Immature natural killer cell (primary cell): ENCODE results near the gene COX7A2L. TPM values are rescaled to one million over a fixed set of nuclear protein-coding genes. Genes with fewer than 3 reads are reported as not detected.
A peak's percentile ranks its signal among the peaks of the same experiment; 100 is the strongest.

Experiments
- DNase-seq, 3 donors: peaks; one replicate each; pipeline ENCODE4 v3.0.0; 2022; ENCODE audit warnings: mixed read lengths in 1 of 3
- H3K27ac Mint-ChIP-seq, 6 donors: one replicate each; pipeline ENCODE4 v1.8.0; 2020; ENCODE audit warnings: mixed read lengths in 6 of 6, mild to moderate bottlenecking in 5 of 6, inconsistent platforms in 4 of 6, moderate library complexity in 3 of 6
- H3K27me3 Mint-ChIP-seq, 3 donors: one replicate each; pipeline ENCODE4 v1.8.0; 2020 to 2021; ENCODE audit warnings: low read depth in 3 of 3, mild to moderate bottlenecking in 3 of 3, mixed read lengths in 3 of 3, moderate library complexity in 3 of 3, inconsistent platforms in 1 of 3
- H3K36me3 Mint-ChIP-seq, 3 donors: one replicate each; pipeline ENCODE4 v1.8.0; 2020; ENCODE audit warnings: mixed read lengths in 3 of 3, inconsistent platforms in 2 of 3, mild to moderate bottlenecking in 2 of 3
- H3K4me1 Mint-ChIP-seq, 2 donors: one replicate each; pipeline ENCODE4 v1.8.0; 2020; ENCODE audit warnings: inconsistent platforms in 2 of 2, mild to moderate bottlenecking in 2 of 2, mixed read lengths in 2 of 2, moderate library complexity in 1 of 2
- H3K4me3 Mint-ChIP-seq, 5 donors: one replicate each; pipeline ENCODE4 v1.8.0; 2020; ENCODE audit warnings: mild to moderate bottlenecking in 5 of 5, mixed read lengths in 5 of 5, inconsistent platforms in 3 of 5, moderate library complexity in 3 of 5
- H3K9me3 Mint-ChIP-seq, 6 donors: one replicate each; pipeline ENCODE4 v1.8.0; 2020; ENCODE audit warnings: mild to moderate bottlenecking in 6 of 6, mixed read lengths in 6 of 6, inconsistent platforms in 4 of 6, moderate library complexity in 3 of 6
- polyA plus RNA-seq, 3 donors: library from polyadenylated mRNA; unstranded; fragments of 300-500 nt; fragmentation: Illumina TruSeq; gene quantifications; one replicate each; pipeline ENCODE4 v1.2.3, GENCODE V29; 2021

Gene COX7A2L
- polyA plus RNA-seq, 3 donors from 2014 or later, result 172 to 205 (median 202) TPM

DNA sequence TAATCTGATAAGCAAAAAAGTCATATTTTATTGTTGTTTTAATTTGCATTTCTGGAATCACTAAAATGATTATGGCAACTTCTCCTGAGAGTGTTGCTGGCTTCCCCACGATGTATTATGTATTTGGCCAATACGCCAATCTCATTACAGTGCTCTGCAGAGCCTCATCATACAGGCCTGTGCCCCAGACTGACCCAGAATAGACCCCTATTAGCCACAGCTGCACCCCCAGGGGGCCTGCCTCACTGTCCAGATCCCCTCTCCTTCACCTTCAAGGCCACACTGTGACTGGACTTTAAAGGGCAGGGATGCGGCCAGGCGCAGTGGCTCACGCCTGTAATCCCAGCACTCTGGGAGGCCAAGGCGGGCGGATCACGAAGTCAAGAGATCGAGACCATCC, 17.4 kb upstream of the COX7A2L start:
- Mint-ChIP-seq H3K36me3 (no peaks in the 10 kb centered on the region), H3K27ac (no peak overlapping the region), H3K4me1 (no peaks in the 10 kb centered on the region), H3K4me3 (no peak overlapping the region), H3K9me3 (no peaks in the 10 kb centered on the region), H3K27me3 (peaks cover 2 to 16% (median 6%) of the 10 kb centered on the region in 3 donors)
- DNase-seq, result no peak

DNA sequence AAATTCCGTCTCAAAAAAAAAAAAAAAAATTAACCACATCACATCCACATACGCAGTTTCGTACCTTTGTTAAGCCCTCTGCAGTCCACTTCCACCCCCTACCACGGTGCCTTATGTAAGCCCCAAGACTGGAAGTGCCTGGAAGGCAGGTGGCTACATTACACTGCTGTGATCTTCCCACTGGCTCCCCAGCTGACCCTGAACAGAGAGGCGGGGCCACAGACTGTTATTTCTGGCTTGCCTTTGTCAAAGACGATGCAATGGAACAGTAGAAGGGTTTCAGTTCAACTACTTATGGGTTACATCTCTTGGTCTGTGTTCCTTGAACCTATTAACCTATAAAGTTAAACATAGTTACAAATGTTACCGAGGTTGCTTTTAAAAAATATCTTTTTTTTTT, 15.7 kb upstream of the COX7A2L start:
- H3K27ac Mint-ChIP-seq, result no peak overlapping the region
- no peak overlapping the region for H3K4me3 Mint-ChIP-seq
- no peaks in the 10 kb centered on the region for H3K36me3 Mint-ChIP-seq
- no peaks in the 10 kb centered on the region for H3K9me3 Mint-ChIP-seq
- H3K27me3 Mint-ChIP-seq, result peaks cover 2 to 17% (median 8%) of the 10 kb centered on the region in 3 donors
- DNase-seq, result no peak
- no peaks in the 10 kb centered on the region for H3K4me1 Mint-ChIP-seq

DNA sequence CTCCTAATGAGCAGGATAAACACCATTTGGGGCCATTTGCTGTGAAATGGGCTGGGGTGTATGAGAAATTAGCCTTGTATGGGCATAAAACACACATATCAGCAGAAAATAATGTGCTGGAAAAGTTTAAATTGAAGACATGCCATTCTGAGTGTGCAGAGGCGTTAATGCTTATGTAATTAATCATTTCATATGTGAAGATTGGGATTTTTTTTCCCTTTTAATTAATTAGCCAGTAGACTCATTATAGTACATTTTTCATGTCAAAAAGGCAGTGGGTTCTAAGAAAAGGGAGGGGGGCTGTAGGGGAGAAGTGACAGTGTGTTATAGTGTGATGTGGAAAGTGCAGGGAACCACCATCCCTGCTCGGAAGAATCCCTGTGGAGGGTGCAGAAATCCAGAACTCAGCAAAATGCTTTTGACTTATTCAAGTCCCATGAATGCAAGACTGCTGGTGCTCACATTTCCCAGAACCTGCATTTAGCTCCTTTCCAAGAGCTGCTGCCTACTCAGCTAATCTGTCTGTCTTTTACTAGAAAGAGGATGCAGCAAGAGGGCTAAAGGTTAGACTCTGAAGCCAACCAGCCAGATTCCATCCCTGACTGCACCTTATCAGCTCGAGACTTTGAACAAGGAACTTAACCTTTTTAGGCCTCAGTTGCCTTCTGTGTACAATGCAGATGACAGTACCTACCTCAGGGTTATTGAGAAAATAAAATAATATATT, 11.6 kb upstream of the COX7A2L start:
- Mint-ChIP-seq H3K36me3 (no peaks in the 10 kb centered on the region), H3K9me3 (no peaks in the 10 kb centered on the region), H3K27ac (no peak overlapping the region), H3K4me3 (no peak overlapping the region), H3K27me3 (peaks cover 1 to 15% (median 4%) of the 10 kb centered on the region in 3 donors), H3K4me1 (no peaks in the 10 kb centered on the region)
- no peak for DNase-seq

DNA sequence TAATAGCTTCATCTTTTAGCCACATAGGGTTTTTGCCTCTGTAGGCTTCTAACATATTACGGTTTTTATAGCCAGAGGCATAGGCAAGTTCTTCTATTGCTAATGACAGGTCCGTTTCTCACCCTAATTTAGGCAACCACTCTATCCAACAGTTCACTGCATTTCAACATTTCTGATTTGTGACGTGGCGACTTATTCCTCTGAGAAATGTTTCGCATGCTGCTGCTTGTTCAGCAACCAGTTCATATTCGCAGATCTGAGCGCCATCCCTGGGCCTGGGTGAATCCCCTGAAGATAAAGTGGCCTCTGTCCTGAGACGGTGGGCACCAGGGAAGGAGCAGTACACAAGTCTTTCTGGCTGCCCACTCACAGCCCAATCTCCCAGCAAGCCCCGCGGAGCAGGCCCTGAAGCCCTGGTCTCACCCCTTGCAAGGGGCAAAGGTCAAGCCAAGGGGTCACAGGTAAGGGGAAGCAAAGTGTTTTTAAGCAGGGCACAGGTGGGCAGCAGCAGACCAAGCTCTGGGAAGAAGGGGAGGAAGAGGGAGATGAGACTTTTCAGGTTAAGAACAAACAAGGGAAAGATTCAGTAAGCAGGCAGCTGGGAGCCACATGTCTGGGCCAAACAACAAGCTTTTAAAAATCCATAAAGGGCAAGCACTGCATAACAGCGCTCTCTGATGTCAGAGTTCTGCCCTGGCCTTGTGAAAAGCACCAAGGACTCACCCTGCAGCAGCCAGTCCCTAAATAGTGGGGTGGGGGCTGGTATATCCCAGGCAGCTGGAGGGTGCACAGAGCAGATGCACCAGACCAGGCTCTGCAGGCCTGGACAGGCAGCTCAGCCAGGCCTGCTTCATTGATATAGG, 10.8 kb upstream of the COX7A2L start:
- H3K4me1 Mint-ChIP-seq, result no peaks in the 10 kb centered on the region

DNA sequence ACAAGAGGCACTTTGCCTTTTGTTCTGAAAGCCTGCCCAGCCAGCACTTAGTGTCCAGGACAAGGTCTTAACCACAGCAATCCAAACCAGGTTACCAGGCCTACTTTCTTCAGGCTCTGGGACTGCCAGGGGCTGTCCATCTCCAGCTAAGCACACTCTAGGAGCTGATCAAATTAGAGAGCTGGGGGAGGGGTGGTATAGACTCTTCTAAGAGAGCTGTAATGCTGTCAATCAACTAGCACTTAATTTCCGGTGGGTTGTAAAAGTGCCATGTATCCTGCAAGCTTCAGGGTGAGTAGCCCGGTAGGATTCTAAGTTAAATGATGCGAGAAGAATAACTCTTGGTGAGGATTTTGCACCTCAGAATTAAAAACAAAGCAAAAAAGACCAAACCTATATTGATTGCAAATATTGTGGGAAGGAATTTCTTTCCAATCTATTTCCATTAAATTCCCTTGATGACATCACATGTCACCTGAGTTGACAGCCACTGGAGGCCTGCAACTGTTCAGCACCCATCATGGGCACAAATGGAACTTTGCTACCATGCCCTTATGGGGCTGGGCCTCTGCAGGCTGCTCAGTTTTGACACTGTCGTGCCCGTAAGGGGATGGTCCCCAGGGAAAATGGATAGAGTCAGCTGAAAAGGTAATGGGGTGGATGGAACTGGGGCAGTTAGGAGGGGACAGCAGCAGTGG, 8.7 kb upstream of the COX7A2L start:
- Mint-ChIP-seq H3K9me3 (no peaks in the 10 kb centered on the region), H3K4me1 (no peaks in the 10 kb centered on the region), H3K27ac (no peak overlapping the region), H3K36me3 (no peaks in the 10 kb centered on the region), H3K4me3 (no peak overlapping the region), H3K27me3 (peaks cover 4 to 6% (median 6%) of the 10 kb centered on the region in 3 donors)
- no peak for DNase-seq

More for the DNA sequence above, 10.8 kb upstream of the COX7A2L start:
- Mint-ChIP-seq H3K36me3 (no peaks in the 10 kb centered on the region), H3K27ac (no peak overlapping the region), H3K9me3 (no peaks in the 10 kb centered on the region), H3K4me3 (no peak overlapping the region), H3K27me3 (peaks cover 4 to 15% (median 4%) of the 10 kb centered on the region in 3 donors)
- DNase-seq, result no peak

DNA sequence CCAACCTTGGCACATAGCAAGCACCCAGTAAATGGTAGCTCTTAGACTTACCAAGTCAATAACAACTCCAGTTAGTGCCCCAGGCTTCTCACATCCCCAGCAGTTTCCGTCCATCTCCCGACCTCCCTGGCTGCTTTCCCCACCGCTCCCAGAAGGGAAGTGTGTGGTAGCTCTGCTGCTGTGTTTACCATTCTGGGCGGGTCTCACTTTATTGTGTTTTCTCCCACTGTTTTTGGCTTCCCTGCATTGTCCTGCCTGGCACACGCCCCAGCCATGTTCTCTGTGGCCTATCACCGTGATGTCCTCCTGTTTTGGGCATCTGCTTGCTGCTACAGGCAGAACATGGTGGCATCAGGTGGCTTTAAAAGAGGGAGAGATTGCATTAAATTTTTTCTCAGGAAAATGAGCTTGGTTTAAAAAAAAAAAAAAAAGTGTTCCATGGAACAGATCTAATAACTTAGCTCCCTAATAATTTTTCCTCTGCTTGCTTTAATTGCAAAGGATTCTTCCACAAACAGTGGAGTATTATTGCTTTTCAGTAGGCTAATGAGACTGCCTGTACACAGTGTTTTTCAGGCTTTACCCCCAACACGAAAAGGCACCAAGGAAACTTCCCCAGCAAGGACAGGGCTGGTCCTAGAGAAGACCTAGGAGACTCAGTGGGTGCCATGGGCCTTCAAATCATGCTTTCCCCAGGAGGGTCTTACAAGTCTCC, 8.0 kb upstream of the COX7A2L start:
- Mint-ChIP-seq H3K4me1 (no peaks in the 10 kb centered on the region), H3K27me3 (peaks cover 2 to 6% (median 4%) of the 10 kb centered on the region in 3 donors), H3K9me3 (no peaks in the 10 kb centered on the region), H3K4me3 (no peak overlapping the region), H3K27ac (no peak overlapping the region), H3K36me3 (no peaks in the 10 kb centered on the region)
- DNase-seq, result no peak

DNA sequence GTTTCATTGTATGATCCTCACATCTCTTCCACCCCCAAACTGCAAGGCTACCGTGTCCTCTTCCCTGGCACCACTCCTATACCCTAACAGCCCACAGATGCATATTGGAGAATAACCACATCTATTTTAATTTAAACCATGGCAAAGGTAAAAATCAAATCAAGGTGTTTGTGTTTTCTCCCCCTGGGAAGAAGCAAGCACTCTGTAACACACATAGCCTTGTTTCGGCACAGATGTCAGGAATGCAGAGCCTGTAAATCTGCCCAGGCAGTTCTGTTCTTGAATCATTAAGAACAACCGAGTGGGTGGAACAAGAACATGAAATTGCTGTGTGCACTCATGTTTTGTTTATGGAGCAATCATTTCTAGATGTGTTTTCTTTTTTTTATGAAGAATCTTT, 6.8 kb upstream of the COX7A2L start:
- H3K4me1 Mint-ChIP-seq, result no peaks in the 10 kb centered on the region
- H3K9me3 Mint-ChIP-seq, result no peaks in the 10 kb centered on the region
- H3K4me3 Mint-ChIP-seq, result no peak overlapping the region
- H3K27me3 Mint-ChIP-seq, result peaks cover 4 to 10% (median 4%) of the 10 kb centered on the region in 3 donors
- no peak overlapping the region for H3K27ac Mint-ChIP-seq
- DNase-seq, result no peak
- H3K36me3 Mint-ChIP-seq, result no peaks in the 10 kb centered on the region

DNA sequence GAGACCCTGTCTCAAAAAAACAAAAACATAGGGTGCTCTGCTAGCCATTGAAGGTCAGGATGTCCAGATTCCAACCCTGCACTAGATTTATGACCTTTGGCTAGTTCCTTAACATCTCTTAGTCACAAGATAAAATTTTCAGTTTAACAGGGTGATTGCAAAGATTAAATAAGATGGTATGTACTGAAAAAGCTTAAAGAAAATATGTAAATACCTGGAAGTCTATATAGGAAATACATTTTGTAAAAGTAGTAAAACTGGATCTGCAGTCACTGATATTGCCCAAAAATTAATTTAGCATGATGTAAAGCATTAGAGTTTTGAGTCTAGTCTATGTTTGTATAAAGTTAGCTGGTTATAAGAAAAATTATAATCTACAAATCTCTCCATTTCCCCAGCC, 5.4 kb upstream of the COX7A2L start:
- Mint-ChIP-seq H3K4me3 (no peak overlapping the region), H3K4me1 (peaks cover 8 to 10% of the 10 kb centered on the region in 2 donors), H3K36me3 (no peaks in the 10 kb centered on the region), H3K9me3 (no peaks in the 10 kb centered on the region), H3K27me3 (peaks cover 3 to 10% (median 4%) of the 10 kb centered on the region in 3 donors), H3K27ac (no peak overlapping the region)
- no peak for DNase-seq

DNA sequence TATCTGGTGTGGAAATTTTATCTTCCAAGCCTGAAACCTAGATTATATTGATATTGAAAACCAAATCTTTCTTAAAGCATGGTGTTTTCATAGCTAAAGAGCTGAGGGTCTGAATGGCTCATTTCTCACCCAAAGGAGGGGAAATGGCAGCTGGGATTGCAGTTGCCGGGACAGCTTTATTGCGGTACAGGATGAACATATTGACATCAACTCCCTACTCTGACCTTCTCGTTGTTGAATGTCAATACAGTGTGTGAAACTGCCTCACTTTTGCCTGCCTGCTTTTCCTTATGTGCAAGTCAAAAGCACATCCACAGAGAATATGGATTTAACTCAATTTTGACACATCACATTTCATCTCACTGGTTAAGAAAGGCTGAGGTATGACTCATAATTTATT, 3.6 kb upstream of the COX7A2L start:
- Mint-ChIP-seq H3K36me3 (no peaks in the 10 kb centered on the region), H3K27me3 (peaks cover 0 to 20% (median 8%) of the 10 kb centered on the region in 3 donors), H3K4me3 (no peak overlapping the region), H3K4me1 (peaks cover 22 to 28% of the 10 kb centered on the region in 2 donors), H3K9me3 (no peaks in the 10 kb centered on the region), H3K27ac (no peak overlapping the region)
- no peak for DNase-seq

DNA sequence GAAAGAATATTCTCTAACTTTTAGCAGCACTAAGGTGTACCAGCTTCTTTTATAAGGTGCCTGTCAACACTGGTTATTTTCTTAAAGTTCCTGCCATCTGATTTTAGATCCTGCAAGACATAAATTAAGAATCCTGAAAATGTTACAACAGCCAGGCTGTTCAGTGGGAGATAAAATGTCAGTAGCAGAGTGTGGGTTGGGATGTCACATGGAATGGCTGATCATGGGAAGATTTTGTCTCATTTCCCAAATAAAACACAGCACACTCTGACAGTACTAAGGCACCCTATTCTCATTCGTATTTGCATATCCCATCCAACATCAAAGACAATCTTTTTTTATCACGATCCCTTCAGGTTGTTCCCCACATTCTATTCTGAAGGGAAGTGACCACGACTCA, 2.4 kb upstream of the COX7A2L start:
- peaks cover 0 to 20% (median 8%) of the 10 kb centered on the region in 3 donors for H3K27me3 Mint-ChIP-seq
- H3K4me3 Mint-ChIP-seq, result peak overlapping the region in 1 of 5 donors; percentile 13
- no peak for DNase-seq
- no peaks in the 10 kb centered on the region for H3K9me3 Mint-ChIP-seq
- peaks cover 34 to 40% of the 10 kb centered on the region in 2 donors for H3K4me1 Mint-ChIP-seq
- H3K27ac Mint-ChIP-seq, result no peak overlapping the region
- H3K36me3 Mint-ChIP-seq, result no peaks in the 10 kb centered on the region

DNA sequence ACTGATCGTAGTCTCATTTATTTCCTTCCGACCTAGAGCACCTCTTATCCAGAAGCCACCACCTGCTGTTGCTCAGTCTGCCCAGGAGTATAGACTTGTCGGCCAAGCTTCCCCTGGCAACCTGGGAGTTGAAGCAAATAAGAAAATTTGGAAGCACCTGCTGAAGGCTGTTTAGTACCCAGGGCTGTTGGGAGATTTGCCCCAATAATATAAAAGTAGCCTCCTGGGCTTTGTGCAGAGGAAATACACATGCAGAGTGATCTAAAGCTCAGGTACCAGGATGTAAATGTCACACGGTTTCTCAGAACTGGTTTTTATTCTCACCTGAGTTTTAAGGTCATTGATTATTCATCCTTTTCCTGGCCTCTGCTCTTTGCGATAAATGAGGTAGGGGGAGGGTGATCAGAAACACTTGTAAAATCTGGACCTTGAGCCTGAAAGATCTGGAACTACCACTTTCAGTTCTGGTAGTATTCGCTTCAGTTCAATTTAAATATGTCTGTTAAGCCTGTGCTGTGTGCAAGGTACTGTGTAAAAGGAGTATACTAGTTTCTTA, 789 bp upstream of the COX7A2L start:
- peak overlapping the region; percentile 95 to 97 (median 96) for H3K27ac Mint-ChIP-seq
- H3K36me3 Mint-ChIP-seq, result no peaks in the 10 kb centered on the region
- H3K4me1 Mint-ChIP-seq, result peaks cover 45 to 56% of the 10 kb centered on the region in 2 donors
- H3K9me3 Mint-ChIP-seq, result no peaks in the 10 kb centered on the region
- peak overlapping the region; percentile 87 to 96 (median 92) for H3K4me3 Mint-ChIP-seq
- H3K27me3 Mint-ChIP-seq, result peaks cover 0 to 17% (median 8%) of the 10 kb centered on the region in 3 donors
- no peak for DNase-seq

DNA sequence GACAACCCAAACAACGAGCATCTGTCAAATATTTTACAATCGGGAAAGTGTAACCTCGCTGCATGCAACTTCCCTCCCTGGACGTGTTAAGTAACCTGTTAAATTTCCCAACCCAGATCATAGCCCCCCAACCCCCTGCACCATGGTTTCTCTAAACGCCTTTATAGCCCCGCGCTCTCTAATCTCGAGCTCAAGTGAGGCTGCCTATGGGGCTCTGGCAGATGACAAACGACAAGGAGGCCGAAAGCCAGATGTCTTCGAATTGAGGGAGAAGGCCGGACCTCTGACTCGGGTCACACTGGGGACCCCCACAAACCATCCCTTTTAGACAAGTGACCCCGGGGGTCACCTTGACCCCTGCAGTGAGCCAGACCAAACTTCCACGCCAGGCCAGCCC, 526 bp downstream of the COX7A2L start:
- DNase-seq, result peak in 1 of 3 donors; percentile 7
- H3K27ac Mint-ChIP-seq, result peak overlapping the region; percentile 95 to 97 (median 96)
- H3K4me1 Mint-ChIP-seq, result peaks cover 52 to 66% of the 10 kb centered on the region in 2 donors

DNA sequence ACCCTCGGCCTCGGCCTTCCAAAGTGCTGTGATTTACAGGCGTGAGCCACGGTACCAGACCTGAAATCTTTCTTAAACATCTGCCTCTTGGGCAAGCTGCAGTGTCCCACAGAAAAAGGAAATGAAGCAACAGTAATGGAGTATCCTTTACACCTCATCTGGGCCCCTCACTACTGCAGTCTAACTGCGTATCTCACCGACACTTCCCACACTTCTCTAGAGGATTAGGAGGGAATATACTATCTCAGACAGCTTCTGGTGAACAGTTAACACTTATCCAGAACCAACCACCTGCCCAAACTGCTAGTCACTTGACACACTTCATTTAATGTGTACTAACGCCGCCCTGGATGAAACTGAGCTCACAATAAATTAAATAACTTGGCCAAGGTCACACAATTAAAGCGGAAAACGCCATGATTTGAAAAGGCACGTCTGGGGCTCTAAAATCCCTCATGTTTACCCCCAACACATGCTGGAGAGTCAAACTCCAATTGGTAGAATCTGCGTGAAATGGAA, 993 bp downstream of the COX7A2L start:
- Mint-ChIP-seq H3K4me3 (peak overlapping the region; percentile 87 to 96 (median 92)), H3K4me1 (peaks cover 54 to 71% of the 10 kb centered on the region in 2 donors), H3K36me3 (no peaks in the 10 kb centered on the region), H3K27ac (peak overlapping the region; percentile 95 to 97 (median 96)), H3K27me3 (peaks cover 0 to 15% (median 8%) of the 10 kb centered on the region in 3 donors), H3K9me3 (no peaks in the 10 kb centered on the region)
- DNase-seq, result peak; percentile 19 to 29 (median 22)

More for the DNA sequence above, 526 bp downstream of the COX7A2L start:
- Mint-ChIP-seq H3K9me3 (no peaks in the 10 kb centered on the region), H3K36me3 (no peaks in the 10 kb centered on the region), H3K4me3 (peak overlapping the region; percentile 87 to 96 (median 92)), H3K27me3 (peaks cover 0 to 15% (median 8%) of the 10 kb centered on the region in 3 donors)
